Measurements from ENCODE around the gene CFAP99.
"Not testable (repeated sequence)": the region's sequence is repeated elsewhere in the genome, so short reads cannot be mapped to it uniquely, and the experiment has no call there.

The CFAP99 gene

GRCh38 chr4:2377241-2377640 lies 41.5 kb upstream of the CFAP99 start:
- no peak for TF ChIP-seq CTCF (conservative IDR thresholded peaks at IDR 0.05; ENCODE audit: low read depth)
- ChIA-PET CTCF (no interaction called here), POLR2A (ENCODE audit: low non-redundant PET) (no interaction called here)
- no peak overlapping the region for H3K27ac ChIP-seq
- DNase-seq (ENCODE audit: low spot score): no peak

- H3K27ac ChIP-seq: no peak overlapping the region
- ChIA-PET CTCF (no interaction called here), POLR2A (ENCODE audit: low non-redundant PET) (no interaction called here)
- no peak for TF ChIP-seq CTCF (conservative IDR thresholded peaks at IDR 0.05; ENCODE audit: low read depth)
- no peak for DNase-seq (ENCODE audit: low spot score)
These were observed 40.4 kb upstream of the CFAP99 start for GRCh38 chr4:2378401-2378800.

- CTCF ChIA-PET: no interaction called here
These were observed 39.9 kb upstream of the CFAP99 start for GRCh38 chr4:2378898-2379297.

GRCh38 chr4:2380589-2380988 lies 38.2 kb upstream of the CFAP99 start:
- H3K27ac ChIP-seq; DNase-seq (ENCODE audit: low spot score); POLR2A ChIA-PET (ENCODE audit: low non-redundant PET); CTCF ChIA-PET: not testable (repeated sequence)

More at GRCh38 chr4:2378898-2379297, 39.9 kb upstream of the CFAP99 start:
- H3K27ac ChIP-seq: no peak overlapping the region
- POLR2A ChIA-PET (ENCODE audit: low non-redundant PET): no interaction called here
- no peak for DNase-seq (ENCODE audit: low spot score)
- TF ChIP-seq CTCF (conservative IDR thresholded peaks at IDR 0.05; ENCODE audit: low read depth): no peak

GRCh38 chr4:2382769-2383202 lies 36.0 kb upstream of the CFAP99 start:
- CTCF ChIA-PET; H3K27ac ChIP-seq; POLR2A ChIA-PET (ENCODE audit: low non-redundant PET); DNase-seq (ENCODE audit: low spot score): not testable (repeated sequence)

- CTCF ChIA-PET; H3K27ac ChIP-seq; DNase-seq (ENCODE audit: low spot score); POLR2A ChIA-PET (ENCODE audit: low non-redundant PET): not testable (repeated sequence)
These were observed 35.5 kb upstream of the CFAP99 start for GRCh38 chr4:2383220-2383631.

- no peak overlapping the region for H3K27ac ChIP-seq
- DNase-seq (ENCODE audit: low spot score): no peak
- POLR2A ChIA-PET (ENCODE audit: low non-redundant PET): no interaction called here
- CTCF ChIA-PET: no interaction called here
- no peak for TF ChIP-seq CTCF (conservative IDR thresholded peaks at IDR 0.05; ENCODE audit: low read depth)
These were observed 35.0 kb upstream of the CFAP99 start for GRCh38 chr4:2383760-2384159.

- no peak overlapping the region for H3K27ac ChIP-seq
- no peak for TF ChIP-seq CTCF (conservative IDR thresholded peaks at IDR 0.05; ENCODE audit: low read depth)
- POLR2A ChIA-PET (ENCODE audit: low non-redundant PET): no interaction called here
- CTCF ChIA-PET: no interaction called here
- DNase-seq (ENCODE audit: low spot score): no peak
These were observed 34.5 kb upstream of the CFAP99 start for GRCh38 chr4:2384245-2384644.

Data from RWPE1 (cell line).